ENCODE measurements around the gene RIC8B.

The RIC8B gene

DNA sequence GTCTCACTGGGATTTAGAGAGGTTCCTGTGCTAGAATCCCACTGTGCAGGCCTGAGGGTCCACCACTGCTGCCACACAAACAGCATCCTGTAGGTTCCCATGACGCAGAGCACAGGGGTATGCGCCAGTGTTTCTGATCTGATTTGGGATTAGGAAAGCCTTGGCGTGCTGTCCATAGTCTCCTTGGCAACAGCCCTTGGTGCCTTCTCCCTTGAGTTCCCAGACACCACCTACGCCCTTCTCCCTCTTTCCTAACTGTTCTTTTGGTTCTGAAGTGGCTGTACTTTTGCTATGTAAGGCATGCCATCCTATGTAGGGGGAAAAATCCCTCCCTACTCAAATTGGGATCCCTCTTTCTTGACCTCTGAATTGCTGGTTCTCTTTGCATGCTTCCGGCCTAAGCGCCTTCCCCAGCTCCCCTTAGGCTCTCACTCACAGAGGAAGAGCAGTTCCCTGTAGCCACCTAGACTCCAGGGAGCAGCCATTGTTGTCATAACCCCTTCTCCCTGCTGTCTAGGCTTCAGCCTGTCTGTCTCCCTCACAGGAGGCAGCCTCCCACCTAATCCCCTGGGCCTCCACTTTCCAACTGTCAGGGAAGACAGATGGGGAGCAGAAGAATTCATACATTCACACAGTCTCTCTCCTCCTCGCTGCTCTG lies 14.8 kb upstream of the RIC8B start:
- no peak for DNase-seq

DNA sequence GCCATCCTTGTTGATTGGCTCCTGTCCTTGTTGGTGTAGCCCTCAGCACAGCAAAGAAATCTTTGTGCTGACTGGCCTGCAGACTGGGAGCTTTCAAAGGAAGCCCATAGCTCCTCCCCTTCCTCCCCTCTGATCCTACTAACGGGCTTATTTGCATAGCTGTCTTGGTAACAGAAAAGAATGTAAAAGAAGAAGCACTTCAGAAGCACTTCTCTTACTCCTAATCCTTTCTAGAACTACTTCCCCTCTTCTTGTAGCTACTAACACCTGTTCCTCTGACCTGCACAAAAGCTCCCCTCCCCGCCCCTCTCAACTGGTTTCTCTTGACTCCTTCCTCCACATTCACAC lies 14.3 kb upstream of the RIC8B start:
- peak; percentile 25 for DNase-seq

DNA sequence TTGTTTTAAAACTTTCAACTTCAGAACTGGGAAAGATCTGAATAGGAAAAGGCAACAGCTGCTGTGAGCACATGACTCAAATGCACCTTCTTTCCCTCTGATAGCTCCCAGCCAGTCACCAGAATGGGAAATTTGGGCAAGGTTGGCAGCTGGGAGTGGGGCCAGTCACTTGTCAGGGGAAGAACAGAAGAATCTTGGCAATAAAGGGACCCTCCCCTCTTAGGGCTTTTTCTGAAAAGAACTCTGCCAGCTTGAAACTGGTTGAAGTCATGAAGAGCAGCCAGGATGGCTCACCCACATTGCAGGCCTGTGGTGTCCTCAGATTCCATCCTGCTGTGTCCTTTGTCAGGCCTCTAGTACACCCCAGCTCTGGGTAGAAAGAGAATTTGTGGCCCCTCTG lies 10.3 kb upstream of the RIC8B start:
- DNase-seq = no peak

DNA sequence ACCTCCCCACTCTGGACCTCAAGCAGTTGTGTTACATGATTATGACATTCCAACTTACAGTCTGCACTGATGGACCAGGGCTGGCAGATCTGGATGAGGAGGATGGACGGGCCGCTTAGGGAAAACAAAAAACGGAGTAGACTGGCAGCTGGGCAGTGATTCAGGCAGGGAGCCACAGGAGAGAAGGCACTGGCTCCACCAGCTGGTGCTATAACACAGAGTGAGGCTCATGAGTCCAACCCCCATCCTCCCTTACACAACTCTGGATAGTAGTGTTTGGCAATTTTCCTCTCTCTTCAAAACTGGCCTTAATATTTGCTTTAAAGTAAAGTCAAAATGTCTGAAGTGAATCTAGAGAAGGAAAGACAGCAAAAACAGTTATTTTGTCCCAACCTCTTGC lies 9.7 kb upstream of the RIC8B start:
- DNase-seq = no peak

DNA sequence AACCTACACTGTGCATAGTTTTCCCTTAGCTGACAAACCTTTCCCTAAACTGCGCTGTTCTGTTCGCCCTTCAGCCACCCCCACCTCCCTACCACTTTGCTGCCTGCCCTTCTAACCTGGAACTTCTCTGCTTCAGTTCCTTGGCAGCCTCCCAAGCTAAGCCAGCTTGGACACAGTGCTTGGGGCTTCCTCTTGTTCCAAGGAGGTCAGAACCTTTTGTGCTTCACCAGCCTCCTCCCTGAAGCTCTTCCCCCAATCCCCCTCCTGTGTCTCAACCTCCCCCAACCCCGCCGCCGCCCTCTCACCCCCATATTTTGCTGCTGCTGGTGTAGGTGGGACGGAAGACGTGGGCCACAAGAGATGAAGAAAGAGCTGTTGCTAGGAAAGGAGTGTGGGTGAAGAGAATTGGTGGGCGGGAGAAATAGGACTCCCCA lies 8.1 kb upstream of the RIC8B start:
- DNase-seq = peak; percentile 16

DNA sequence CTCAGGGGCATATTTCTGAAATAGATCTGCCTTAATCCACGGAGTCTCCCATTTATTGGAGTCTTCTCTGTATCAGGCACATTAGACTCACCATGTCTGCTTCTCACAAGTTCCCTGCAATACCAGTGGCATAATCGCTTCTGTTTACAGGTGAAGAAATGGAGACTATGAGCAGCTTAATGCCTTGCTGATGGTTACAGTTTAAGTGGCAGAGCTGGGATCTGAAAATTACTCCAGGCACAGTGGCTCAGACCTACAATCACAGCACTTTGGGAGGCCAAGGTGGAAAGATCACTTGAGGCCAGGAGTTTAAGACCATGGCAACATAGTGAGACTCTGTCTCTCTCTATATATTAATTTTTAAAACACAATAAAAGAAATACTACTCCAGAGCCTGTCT lies 7.3 kb upstream of the RIC8B start:
- DNase-seq = no peak

DNA sequence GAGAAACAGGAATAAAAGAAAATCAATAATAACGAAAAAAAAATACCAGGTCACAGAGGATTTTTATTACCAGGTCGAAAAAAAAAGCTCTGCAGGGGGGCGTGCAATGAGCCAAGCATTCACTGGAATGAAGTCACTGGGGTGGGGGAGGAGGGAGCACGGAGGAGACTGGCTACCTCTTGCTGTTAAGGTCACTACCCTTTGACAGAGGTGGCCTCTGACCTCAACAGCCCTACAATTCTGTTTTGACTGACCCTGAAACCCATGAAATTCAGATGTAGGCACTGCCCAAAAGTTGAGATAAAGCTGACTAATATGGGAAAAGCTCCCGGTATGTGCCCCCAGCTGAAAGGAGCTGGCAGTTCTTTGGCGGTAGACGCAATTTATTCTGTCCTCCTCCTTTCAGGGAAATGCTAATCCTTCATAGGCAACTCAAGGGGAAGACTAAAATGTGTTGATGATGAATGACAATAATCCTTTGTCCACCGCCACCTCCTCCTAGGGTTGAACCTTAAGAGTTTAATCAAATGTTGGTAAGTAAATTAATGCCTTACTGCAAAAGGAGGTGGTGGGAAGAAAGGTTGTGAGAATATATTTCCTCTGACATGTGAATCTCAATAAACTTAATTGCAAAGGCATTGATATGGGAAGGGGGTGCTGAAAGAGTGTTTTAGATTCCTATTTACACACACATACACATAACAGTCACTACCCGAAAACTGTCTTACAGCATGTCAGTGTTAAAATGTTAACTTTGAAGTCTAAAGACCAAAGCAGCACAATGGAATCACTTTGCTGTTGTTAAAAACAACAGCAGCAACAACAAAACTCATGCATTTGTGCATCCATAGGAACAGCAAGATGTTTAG lies 6.3 kb upstream of the RIC8B start:
- no peak for DNase-seq

DNA sequence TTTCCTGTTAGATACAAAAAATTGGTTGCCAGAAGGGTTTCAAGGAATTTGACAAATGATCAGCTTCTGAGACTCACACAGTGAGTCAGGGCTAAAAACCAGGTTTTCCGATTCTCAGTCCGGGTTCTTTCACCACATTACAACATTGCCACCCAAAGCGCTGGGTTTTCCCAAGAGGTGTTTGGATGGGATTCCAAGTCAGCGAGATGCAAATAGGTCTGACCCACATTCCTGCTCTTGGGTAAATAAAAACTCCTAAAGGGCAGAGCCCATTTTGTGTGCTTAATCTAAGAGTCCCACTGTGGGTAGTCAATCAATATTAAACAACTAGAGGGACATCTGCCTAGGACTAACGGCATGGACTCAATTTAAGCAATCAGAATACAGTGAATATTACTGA lies 5.4 kb upstream of the RIC8B start:
- no peak for DNase-seq

DNA sequence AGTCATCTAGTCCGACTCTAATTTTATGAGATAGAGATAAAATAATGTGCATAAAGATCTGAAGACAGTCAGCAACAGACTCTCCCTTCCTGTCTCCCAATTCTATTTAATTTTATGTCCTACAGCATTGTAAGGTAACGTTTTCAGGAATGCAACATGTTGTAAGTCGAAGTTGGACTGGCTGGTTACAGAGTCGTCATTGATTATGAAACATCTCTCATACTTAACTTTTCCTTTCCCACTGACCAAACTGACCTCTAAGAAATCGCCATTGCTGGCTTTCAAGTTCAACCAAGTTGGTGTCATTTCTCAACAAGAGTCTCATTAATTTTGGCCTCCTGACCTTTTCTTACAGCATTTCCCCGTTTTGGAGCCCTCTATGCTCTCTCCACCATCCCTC lies 4.9 kb upstream of the RIC8B start:
- DNase-seq = no peak

DNA sequence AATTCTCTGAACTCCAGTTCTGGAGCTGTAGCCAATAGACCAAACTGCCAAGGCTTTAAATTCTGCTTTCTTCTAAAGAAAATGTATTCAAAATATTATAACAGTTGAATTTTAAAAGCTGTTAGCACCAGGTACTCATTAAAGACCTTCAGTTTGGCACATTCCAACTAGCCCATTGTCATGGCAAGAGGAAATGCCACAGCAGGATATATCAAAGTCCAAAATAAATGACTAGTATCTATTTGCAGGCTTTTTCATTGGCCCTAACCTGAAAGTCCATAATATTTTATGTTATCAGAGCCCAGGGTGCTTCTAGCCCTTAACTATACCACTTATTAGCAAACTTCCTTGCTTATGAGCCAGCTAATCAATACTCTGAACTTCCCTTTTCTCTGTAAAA lies 3.1 kb upstream of the RIC8B start:
- DNase-seq = no peak

DNA sequence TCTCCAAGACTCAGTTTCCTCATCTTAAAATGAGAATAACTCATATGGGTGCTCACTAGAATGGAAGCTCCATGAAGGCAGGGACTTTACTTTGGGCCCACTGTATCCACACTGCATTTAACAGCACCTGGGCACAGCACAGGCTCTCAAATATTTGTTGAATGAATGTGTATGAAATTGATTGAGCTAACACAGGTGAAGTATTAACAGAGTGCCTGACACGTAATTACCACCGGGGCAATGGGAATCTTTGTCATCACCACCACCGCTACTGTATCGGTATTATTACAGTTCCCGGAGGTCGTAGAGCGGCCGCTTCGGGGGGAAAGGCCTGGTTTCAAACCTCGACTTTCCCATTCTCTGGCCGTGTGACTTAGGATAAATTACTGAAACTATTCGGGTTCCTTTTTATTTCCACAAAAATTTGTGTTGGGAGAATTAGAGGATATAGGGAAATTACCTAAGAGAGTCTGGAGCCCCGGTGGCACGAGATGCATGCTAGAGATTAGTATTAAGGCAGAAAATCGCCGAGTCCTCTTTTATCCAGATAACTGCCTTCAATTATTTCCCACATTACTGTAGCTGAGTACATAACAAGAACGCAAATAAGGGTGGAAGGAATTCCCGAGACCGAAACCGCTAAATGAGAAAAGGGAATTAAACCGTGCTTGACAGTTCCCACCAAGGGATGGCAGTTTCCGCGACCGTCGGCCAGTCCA lies 1.0 kb upstream of the RIC8B start:
- DNase-seq = no peak

DNA sequence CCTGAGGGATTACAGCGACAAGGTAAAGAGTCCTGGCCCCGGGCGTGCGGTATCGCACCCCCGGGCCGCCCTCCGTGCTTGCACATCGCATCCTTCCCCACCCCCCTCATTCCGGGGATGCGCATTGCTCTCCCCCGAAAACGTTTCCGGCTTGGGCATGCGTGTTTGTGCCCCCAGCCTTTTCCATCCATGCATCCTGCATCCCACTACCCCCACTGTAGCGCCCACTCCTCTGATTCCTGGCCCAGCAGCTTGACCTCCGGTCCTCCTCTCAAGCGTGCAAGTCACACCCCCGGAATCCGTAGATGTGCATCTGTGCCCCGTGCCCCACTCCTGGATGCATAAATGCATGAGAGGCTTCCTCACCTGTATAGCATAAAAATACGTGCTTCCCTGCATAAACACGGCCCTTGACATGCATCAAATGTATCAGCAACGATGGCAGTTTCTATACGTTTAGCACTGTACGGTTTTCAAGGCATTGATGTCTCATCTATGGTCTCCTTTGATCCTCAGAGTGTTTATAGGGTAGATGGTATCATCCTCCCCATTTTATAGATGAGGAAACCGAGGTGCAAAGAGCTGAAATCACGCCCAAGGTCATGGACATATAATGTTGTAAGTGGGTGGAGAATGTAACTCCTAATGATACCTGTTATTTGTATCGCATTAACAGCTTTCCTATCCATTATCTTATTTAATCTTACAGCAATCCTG lies 484 bp downstream of the RIC8B start:
- DNase-seq = peak; percentile 52

DNA sequence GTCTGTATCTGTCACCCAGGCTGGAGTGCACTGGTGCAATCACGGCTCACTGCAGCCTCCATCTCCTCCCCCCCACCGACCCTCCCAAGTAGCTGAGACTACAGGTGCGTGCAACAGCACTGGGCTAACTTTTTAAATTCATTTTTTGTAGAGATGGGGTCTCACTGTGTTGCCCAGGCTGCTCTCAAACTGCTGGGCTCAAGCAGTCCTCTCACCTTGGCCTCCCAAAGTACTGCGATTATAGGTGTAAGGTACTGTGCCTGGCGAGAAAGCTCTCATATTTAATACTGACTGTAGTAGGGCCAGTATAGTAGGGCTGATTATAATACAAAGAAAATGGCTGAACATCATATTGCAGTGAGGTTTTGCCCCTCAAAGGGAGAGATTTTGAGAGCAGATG lies 2.4 kb downstream of the RIC8B start:
- no peak for DNase-seq

DNA sequence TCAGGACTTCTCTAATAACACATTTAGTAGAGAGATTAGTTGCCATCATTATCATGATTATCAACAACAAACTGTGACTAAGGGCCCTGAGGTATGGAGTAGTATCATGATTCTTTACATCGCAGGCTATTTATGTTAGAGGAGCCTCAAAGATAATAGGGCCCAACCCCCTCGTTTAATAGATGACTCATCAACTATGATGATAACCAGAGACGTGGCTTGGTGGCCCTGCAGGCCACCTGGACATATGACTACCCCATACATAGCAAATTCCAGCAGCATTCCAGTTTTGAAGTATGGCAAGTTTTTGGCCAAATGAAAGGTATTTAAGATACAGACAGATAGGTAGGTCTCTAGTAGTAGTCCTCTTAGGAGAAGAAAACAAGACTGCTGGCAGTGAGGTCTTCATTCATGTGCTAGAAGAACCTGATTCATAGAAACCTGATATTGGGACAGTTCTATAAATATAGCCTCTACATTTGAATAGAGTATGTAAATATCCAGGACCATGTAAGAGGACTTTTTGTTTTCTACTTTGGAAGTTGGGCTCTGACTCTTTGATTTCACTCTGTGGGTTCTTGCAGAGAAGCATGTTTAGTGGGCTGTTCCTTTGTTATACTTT lies 5.6 kb downstream of the RIC8B start:
- DNase-seq = no peak

DNA sequence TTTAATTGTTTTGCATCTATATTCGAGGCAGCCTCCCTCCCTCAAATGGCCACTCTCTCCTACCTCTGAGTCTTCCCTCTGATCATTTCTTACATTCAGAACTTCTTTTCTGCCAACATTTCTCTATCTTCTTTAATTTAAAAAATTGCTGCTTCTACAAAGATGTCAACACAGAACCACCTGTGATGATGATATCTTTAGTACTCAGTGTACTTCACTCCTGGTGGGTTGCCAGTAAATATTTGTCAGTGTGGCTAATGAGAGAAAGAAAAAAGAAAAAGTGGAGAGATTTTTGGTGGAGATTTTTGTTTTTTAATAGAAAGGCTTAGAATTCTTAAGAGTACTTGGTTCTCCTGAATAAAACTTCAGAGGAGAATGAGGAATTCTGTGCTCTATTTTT lies 8.1 kb downstream of the RIC8B start:
- no peak for DNase-seq

DNA sequence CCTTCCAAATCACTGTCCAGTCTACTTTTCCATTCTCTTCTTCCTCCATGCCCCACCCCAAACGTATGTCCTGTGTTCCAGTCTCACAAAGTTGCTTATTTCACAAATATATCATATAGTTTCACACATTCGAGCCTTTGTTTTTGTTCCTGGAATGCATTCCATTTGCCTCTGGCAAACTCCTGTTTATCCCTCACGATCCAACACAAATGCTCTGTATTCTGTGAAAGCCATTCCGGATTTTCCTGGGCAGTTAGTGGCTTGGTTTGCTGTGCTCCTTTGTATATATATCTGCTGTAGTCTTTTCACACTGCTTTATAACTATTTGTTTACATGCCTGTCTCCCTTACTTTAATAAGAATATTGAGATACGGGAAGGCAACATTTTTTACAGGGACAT lies 9.0 kb downstream of the RIC8B start:
- DNase-seq = no peak

DNA sequence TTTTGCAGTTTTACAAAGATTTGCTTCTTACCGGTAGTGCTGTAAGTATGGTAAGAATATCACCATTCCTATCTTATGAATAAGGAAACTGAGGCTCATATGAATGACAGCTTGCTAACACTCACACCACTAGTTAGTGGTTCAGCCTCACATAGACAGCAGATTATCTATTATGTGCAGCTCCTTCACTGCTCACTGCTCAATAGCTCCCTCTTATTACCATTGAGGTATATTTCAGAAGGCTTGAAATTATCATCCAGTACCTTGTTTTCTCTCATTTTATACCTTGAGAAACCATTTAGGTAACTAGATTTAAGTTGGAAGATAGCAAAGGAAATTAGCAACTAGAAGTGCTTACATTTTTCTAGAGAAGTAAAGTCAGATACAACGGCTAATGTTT lies 15.5 kb downstream of the RIC8B start:
- no peak for DNase-seq

DNA sequence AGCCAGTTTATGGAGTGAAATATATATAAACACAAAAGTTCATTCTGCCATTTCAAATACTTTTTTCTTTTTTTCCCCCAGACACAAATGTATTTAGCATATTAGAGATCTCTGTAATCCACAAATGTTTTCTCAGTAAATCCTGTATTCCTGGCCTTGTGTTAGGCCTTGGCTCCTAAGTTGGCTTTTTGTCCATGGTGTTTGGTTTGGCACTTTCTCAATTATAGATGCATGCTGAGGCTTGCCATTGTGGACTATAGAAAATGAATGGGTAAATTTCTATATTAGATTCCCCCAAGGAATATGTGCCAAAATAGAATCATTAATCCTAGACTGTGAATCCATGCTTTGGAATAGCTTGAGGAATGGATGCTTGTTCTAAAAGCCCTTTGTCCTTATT lies 17.0 kb downstream of the RIC8B start:
- DNase-seq = no peak

DNA sequence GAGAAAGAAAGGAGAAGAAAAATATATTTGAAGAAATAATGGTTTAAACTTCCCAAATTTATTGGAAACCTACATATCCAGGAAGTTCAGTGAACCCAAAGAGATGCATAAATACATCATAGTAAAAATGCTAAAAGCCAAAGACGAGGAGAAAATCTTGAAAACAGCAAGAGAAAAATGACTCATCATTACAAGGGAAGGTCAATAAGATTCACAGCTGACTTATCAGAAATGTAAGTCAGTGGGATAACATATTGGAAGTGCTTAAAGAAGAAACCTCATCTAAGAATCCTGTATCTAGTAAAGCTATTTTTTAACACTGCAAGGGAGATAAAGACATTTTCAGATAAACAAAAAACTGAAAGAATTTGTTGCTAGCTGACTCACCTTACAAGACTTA lies 19.9 kb downstream of the RIC8B start:
- no peak for DNase-seq

DNA sequence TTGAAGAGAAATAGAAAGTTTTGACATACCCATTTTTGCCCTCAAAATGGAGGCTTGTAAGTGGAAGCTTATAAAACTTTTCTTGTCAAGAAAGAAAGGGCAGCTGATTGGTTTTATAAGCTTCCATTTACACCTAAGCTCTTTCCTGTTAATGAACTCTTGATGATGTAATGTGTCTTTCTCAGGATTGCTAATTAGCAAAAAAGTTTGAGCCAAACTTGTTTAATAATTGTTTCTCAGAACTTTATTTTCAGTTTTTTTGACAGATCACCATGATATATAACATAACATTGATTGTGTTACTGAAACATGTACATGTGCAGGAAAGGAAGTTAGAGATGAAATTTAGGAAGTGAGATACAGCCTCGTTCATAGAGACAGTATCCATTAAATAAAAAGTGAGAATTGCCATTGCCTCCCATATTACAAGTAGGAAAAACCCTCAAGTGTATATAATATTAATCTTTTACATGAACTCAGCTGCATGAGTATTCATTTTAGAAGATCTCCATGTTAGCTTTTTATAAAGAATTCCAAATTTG lies 26.8 kb downstream of the RIC8B start:
- DNase-seq = no peak

DNA sequence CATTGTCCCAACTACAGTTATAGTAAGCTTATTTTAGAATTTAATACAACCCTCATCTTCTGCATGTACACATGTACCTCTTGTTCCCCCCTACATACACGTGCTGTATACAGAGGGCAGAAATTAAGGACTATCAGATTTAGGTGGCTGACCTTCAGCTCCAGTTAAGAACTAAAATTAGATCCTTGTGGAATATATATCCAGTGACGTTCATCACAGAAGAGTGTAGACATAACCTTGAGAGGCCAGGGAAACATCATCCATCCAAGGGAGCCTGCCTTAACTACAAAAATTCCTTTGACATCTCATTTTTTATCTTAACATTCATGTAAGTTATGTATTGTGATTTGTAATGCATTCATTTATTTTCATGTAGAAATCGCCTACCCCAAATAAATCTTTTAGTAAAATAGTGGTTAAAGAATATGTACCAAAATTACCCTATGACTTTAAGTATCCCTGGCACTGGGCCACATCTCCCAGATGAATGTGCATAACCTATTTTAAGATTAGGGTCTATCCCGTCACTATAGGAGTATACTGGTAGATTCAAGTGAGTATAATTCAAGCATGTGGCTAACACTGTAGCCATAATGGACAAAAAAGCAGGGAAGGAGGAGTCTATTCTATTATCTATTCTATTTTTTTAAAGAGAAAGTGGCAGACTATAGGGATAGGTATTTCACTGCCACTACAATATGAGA lies 27.5 kb downstream of the RIC8B start:
- DNase-seq = no peak

DNA sequence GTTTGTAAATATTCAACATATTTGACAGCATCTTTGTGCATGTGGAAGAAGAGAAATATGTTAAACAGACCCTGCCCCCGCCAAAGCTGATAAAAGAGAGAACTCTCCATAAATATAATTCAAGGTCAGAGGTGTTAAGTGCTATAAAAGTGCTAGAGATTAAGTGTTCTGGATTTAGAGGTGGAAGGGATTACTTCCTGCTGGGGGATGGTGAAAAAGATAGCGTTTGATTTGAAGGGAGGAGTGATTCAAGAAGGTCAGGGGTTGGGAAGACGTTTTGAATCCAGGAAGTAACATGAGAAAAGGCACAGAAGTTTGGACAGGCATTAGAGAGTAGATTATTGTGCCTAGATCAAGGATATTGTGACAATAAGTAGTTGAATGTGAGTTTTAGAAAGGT lies 30.2 kb downstream of the RIC8B start:
- no peak for DNase-seq
